K562 (cell line): ENCODE results near the gene QKI. TPM values are rescaled to one million over a fixed set of nuclear protein-coding genes. Genes with fewer than 3 reads are reported as not detected.

Experiments
- FOXA3 ChIP-seq, 2 experiments: fragments of 450-650 bp in 1 of 2; sonication (generic) in 1 of 2; formaldehyde crosslinking; IDR thresholded peaks in 1 of 2; conservative IDR thresholded peaks in 1 of 2; 2 replicates each; pipeline versions ENCODE4 v1.4.0 to v1.8.0; 2020 to 2022; ENCODE audit warnings: mild to moderate bottlenecking in 2 of 2, missing genetic modification reagents in 1 of 2
- HSF4 ChIP-seq: fragments of 250-450 bp; sonication (Bioruptor Pico); IDR thresholded peaks from 2 replicates; pipeline ENCODE4 v2.1.2; 2022; ENCODE audit warnings: mild to moderate bottlenecking, moderate library complexity, borderline replicate concordance
- KLF6 ChIP-seq: fragments of 250-450 bp; sonication (Bioruptor Pico); IDR thresholded peaks from 2 replicates; pipeline ENCODE4 v1.4.0; 2020; ENCODE audit warnings: mild to moderate bottlenecking, moderate library complexity, borderline replicate concordance
- LEF1 ChIP-seq: fragments of 450-650 bp; IDR thresholded peaks from 2 replicates; pipeline ENCODE4 v1.6.1; 2016; ENCODE audit warnings: mild to moderate bottlenecking
- MBD2 ChIP-seq: sonication (generic); IDR thresholded peaks from 2 replicates; pipeline ENCODE4 v1.6.1; 2016; ENCODE audit warnings: low read depth, borderline replicate concordance
- NR4A1 ChIP-seq, 2 experiments: fragments of 250-450 bp in 1 of 2; fragments of 450-650 bp in 1 of 2; sonication (Bioruptor Pico) in 1 of 2; IDR thresholded peaks; 2 replicates each; pipeline versions ENCODE4 v1.4.0 to v1.6.1; 2016 to 2020; ENCODE audit warnings: mild to moderate bottlenecking in 2 of 2, missing compliant biosample characterization in 1 of 2, missing genetic modification characterization in 1 of 2, moderate library complexity in 1 of 2
- PHB ChIP-seq: fragments of 250-450 bp; sonication (Bioruptor Pico); IDR thresholded peaks from 2 replicates; pipeline ENCODE4 v1.5.0; 2021
- RBM34 ChIP-seq: fragments of 200-400 bp; formaldehyde crosslinking; IDR thresholded peaks from 2 replicates; pipeline ENCODE4 v1.6.1; 2018; ENCODE audit warnings: low read length, borderline replicate concordance; ENCODE audit not compliant: insufficient read depth
- SNRNP70 ChIP-seq: fragments of 200-400 bp; formaldehyde crosslinking; optimal IDR thresholded peaks from 2 replicates; pipeline ENCODE3; 2017; ENCODE audit warnings: low read depth, low read length
- SP1 ChIP-seq: sonication (generic); formaldehyde crosslinking; IDR thresholded peaks from 2 replicates; pipeline ENCODE4 v1.8.1; 2022; ENCODE audit warnings: mild to moderate bottlenecking, missing genetic modification reagents
- SPI1 ChIP-seq: IDR thresholded peaks from 2 replicates; pipeline ENCODE4 v1.6.1; 2011; ENCODE audit warnings: low read depth, low read length, control low read depth, borderline replicate concordance
- STAT5A ChIP-seq: IDR thresholded peaks from 2 replicates; pipeline ENCODE4 v1.6.1; 2012; ENCODE audit warnings: low read length, inconsistent platforms, borderline replicate concordance
- WHSC1 ChIP-seq: IDR thresholded peaks from one replicate; pipeline ENCODE4 v1.6.1; 2012; ENCODE audit warnings: low read length, control low read depth, inconsistent platforms
- ZBTB7A ChIP-seq: IDR thresholded peaks from 2 replicates; pipeline ENCODE4 v1.6.1; 2011; ENCODE audit warnings: low read depth, mild to moderate bottlenecking, low read length, moderate library complexity, borderline replicate concordance; ENCODE audit not compliant: control insufficient read depth
- ZNF324 ChIP-seq: fragments of 250-450 bp; sonication (Bioruptor Pico); IDR thresholded peaks from 2 replicates; pipeline ENCODE4 v1.4.0; 2020; ENCODE audit warnings: mild to moderate bottlenecking
- ZNF639 ChIP-seq, 2 experiments: fragments of 200-800 bp in 1 of 2; sonication (Bioruptor generic) in 1 of 2; sonication (generic) in 1 of 2; formaldehyde crosslinking in 1 of 2; IDR thresholded peaks in 1 of 2; conservative IDR thresholded peaks in 1 of 2; 2 replicates each; pipeline versions ENCODE4 v1.5.0 to v1.6.1; 2016 to 2020; ENCODE audit warnings: missing compliant biosample characterization in 1 of 2, missing genetic modification characterization in 1 of 2, missing genetic modification reagents in 1 of 2
- ZNF707 ChIP-seq: fragments of 250-450 bp; sonication (Bioruptor Pico); conservative IDR thresholded peaks from 2 replicates; pipeline ENCODE4 v1.8.0; 2022; ENCODE audit warnings: inconsistent platforms, mild to moderate bottlenecking, moderate library complexity
- ZNF717 ChIP-seq: fragments of 250-450 bp; sonication (Bioruptor Pico); IDR thresholded peaks from 2 replicates; pipeline ENCODE4 v1.5.0; 2021
- polyA plus RNA-seq, 8 experiments: library from polyadenylated mRNA; depleted of rRNA in 4 of 8; stranded (reverse) in 5 of 8; unstranded in 3 of 8; fragments of >200 nt; fragmentation: Nextera tagmentation in 2 of 8; fragmentation: Illumina TruSeq in 1 of 8; extraction: Ambion mirVana in 2 of 8; extraction: Trizol in 1 of 8; gene quantifications; 2 replicates each; pipeline versions ENCODE4 v1.2.1 to v1.2.3, GENCODE V29; 2011 to 2014; ENCODE audit warnings: inconsistent platforms in 1 of 8, missing spikeins in 1 of 8
- total RNA-seq, 7 experiments: library from RNA; depleted of rRNA in 6 of 7; stranded (reverse); fragments of >200 nt in 6 of 7; fragmentation: Illumina TruSeq in 2 of 7; extraction: Trizol in 2 of 7; gene quantifications; 2 replicates each; pipeline versions ENCODE4 v1.2.1 to v1.2.3, GENCODE V29; 2011 to 2021; ENCODE audit warnings: low replicate concordance in 1 of 7
- TF ChIP-seq, protein P1 (sequence below): IDR thresholded peaks from 2 replicates; pipeline ENCODE4 v1.6.1; 2014; ENCODE audit warnings: antibody characterized with exemption
- TF ChIP-seq, protein P2 (sequence below): IDR thresholded peaks from 2 replicates; pipeline ENCODE4 v1.6.1; 2011; ENCODE audit not compliant: insufficient read length; ENCODE audit errors: extremely low read depth
- TF ChIP-seq, protein P3 (sequence below), 2 experiments: fragments of 450-650 bp in 1 of 2; sonication (generic) in 1 of 2; formaldehyde crosslinking; conservative IDR thresholded peaks; 2 replicates each; pipeline versions ENCODE4 v1.4.0 to v1.8.1; 2020 to 2022; ENCODE audit warnings: mild to moderate bottlenecking in 1 of 2, missing genetic modification reagents in 1 of 2
- TF ChIP-seq, protein P4 (sequence below): fragments of 250-450 bp; sonication (Bioruptor Pico); IDR thresholded peaks from 2 replicates; pipeline ENCODE4 v1.5.0; 2020; ENCODE audit warnings: mild to moderate bottlenecking

The QKI gene
- total and polyA plus RNA-seq, 9 of the 15 experiments (the other 6 are each of a cell fraction or from before 2014, with no cell fraction given) = 20.4 to 215 (median 123) TPM

- TF ChIP-seq FOXA3 (CRISPR knock-in tag; conservative IDR thresholded peaks at IDR 0.05 in 1 of 2, IDR thresholded peaks at IDR 0.05 in 1 of 2) (no peak), WHSC1 (no peak), ZNF717 (CRISPR knock-in tag) (no peak), SPI1 (no peak), MBD2 (peak; percentile 37; the same call in 1 of the 2 replicates), PHB (no peak), ZNF707 (no peak), RBM34 (no peak), SNRNP70 (no peak), HSF4 (CRISPR knock-in tag) (no peak), LEF1 (peak; percentile 49; the same call in 1 of the 2 replicates), ZNF324 (CRISPR knock-in tag) (no peak), ZNF639 (CRISPR knock-in tag; conservative IDR thresholded peaks at IDR 0.05 in 1 of 2, IDR thresholded peaks at IDR 0.05 in 1 of 2) (0 out of 4 replicates have a peak, but pooled peaks of 1 of the 2 experiments have one; percentile 24), STAT5A (no peak; the same call in 1 of the 2 replicates), KLF6 (CRISPR knock-in tag) (no peak), ZBTB7A (no peak), SP1 (CRISPR knock-in tag) (no peak), NR4A1 (CRISPR knock-in tag; IDR thresholded peaks at IDR 0.05) (no peak), NR4A1 (tag; IDR thresholded peaks at IDR 0.05) (no peak)
- TF ChIP-seq, protein P1, sequence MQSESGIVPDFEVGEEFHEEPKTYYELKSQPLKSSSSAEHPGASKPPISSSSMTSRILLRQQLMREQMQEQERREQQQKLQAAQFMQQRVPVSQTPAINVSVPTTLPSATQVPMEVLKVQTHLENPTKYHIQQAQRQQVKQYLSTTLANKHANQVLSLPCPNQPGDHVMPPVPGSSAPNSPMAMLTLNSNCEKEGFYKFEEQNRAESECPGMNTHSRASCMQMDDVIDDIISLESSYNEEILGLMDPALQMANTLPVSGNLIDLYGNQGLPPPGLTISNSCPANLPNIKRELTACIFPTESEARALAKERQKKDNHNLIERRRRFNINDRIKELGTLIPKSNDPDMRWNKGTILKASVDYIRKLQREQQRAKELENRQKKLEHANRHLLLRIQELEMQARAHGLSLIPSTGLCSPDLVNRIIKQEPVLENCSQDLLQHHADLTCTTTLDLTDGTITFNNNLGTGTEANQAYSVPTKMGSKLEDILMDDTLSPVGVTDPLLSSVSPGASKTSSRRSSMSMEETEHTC = no peak
- TF ChIP-seq, protein P2, sequence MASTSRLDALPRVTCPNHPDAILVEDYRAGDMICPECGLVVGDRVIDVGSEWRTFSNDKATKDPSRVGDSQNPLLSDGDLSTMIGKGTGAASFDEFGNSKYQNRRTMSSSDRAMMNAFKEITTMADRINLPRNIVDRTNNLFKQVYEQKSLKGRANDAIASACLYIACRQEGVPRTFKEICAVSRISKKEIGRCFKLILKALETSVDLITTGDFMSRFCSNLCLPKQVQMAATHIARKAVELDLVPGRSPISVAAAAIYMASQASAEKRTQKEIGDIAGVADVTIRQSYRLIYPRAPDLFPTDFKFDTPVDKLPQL = no peak
- TF ChIP-seq, protein P3, sequence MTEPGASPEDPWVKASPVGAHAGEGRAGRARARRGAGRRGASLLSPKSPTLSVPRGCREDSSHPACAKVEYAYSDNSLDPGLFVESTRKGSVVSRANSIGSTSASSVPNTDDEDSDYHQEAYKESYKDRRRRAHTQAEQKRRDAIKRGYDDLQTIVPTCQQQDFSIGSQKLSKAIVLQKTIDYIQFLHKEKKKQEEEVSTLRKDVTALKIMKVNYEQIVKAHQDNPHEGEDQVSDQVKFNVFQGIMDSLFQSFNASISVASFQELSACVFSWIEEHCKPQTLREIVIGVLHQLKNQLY (CRISPR knock-in tag; conservative IDR thresholded peaks at IDR 0.05) = no peak
- TF ChIP-seq, protein P4, sequence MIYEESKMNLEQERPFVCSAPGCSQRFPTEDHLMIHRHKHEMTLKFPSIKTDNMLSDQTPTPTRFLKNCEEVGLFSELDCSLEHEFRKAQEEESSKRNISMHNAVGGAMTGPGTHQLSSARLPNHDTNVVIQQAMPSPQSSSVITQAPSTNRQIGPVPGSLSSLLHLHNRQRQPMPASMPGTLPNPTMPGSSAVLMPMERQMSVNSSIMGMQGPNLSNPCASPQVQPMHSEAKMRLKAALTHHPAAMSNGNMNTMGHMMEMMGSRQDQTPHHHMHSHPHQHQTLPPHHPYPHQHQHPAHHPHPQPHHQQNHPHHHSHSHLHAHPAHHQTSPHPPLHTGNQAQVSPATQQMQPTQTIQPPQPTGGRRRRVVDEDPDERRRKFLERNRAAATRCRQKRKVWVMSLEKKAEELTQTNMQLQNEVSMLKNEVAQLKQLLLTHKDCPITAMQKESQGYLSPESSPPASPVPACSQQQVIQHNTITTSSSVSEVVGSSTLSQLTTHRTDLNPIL (CRISPR knock-in tag) = no peak
Measured at GRCh38 chr6:163585932-163586437, 171.5 kb downstream of the QKI start (continued).
